HAP-1 (cell line): ENCODE data around the gene KIAA0232.

Experiments used
- DNase-seq, 2 experiments: peaks; one replicate each; pipeline ENCODE4 v3.0.0-alpha.2; 2016 to 2020; ENCODE audit warnings: low spot score in 2 of 2
- H3K27me3 ChIP-seq: fragments of 250-450 bp; sonication (Bioruptor Pico); 2 replicates; pipeline ENCODE4 v1.5.1; 2020; ENCODE audit warnings: low read depth, mild to moderate bottlenecking, moderate library complexity
- H3K36me3 ChIP-seq: fragments of 250-450 bp; sonication (Bioruptor Pico); replicated peaks from 2 replicates; pipeline ENCODE4 v1.5.1; 2020; ENCODE audit warnings: mild to moderate bottlenecking
- H3K4me1 ChIP-seq: fragments of 250-450 bp; sonication (Bioruptor Pico); 2 replicates; pipeline ENCODE4 v1.5.1; 2020; ENCODE audit warnings: mild to moderate bottlenecking
- H3K4me3 ChIP-seq: fragments of 250-450 bp; sonication (Bioruptor Pico); 2 replicates; pipeline ENCODE4 v1.5.1; 2020; ENCODE audit warnings: mild to moderate bottlenecking, moderate library complexity
- H3K9me3 ChIP-seq: fragments of 250-450 bp; sonication (Bioruptor Pico); 2 replicates; pipeline ENCODE4 v1.5.1; 2020; ENCODE audit warnings: mild to moderate bottlenecking, moderate library complexity
- in situ Hi-C: fragments of 300-500 bp; cut with MboI; formaldehyde crosslinking; loops from 3 replicates; pipeline ENCODE4 v1.14.3; 2020; ENCODE audit warnings: low sequenced_read_pairs, inconsistent platforms, mixed read lengths

The KIAA0232 gene

GRCh38 chr4:6848717-6849305, 66.3 kb downstream of the KIAA0232 start:
- H3K4me1 ChIP-seq = peaks cover 14% of the 10 kb centered on the region
- DNase-seq = no peak
- no peaks in the 10 kb centered on the region for H3K27me3 ChIP-seq
- in situ Hi-C loops = no loop called here
- no peak overlapping the region for H3K4me3 ChIP-seq
- peaks cover 17% of the 10 kb centered on the region for H3K36me3 ChIP-seq
- no peaks in the 10 kb centered on the region for H3K9me3 ChIP-seq

GRCh38 chr4:6849691-6850090, 67.2 kb downstream of the KIAA0232 start:
- Histone ChIP-seq H3K27me3 (no peaks in the 10 kb centered on the region), H3K4me3 (no peak overlapping the region), H3K4me1 (peaks cover 14% of the 10 kb centered on the region), H3K9me3 (no peaks in the 10 kb centered on the region), H3K36me3 (peaks cover 17% of the 10 kb centered on the region)
- in situ Hi-C loops = no loop called here
- DNase-seq = no peak

GRCh38 chr4:6851431-6851830, 68.9 kb downstream of the KIAA0232 start:
- H3K4me3 ChIP-seq = no peak overlapping the region
- no peaks in the 10 kb centered on the region for H3K27me3 ChIP-seq
- in situ Hi-C loops = no loop called here
- no peak for DNase-seq
- peaks cover 15% of the 10 kb centered on the region for H3K36me3 ChIP-seq
- peaks cover 23% of the 10 kb centered on the region for H3K4me1 ChIP-seq
- no peaks in the 10 kb centered on the region for H3K9me3 ChIP-seq

GRCh38 chr4:6851962-6852361, 69.4 kb downstream of the KIAA0232 start:
- H3K4me3 ChIP-seq = no peak overlapping the region
- in situ Hi-C loops = no loop called here
- peaks cover 18% of the 10 kb centered on the region for H3K36me3 ChIP-seq
- no peak for DNase-seq
- H3K4me1 ChIP-seq = peaks cover 23% of the 10 kb centered on the region
- H3K27me3 ChIP-seq = no peaks in the 10 kb centered on the region
- H3K9me3 ChIP-seq = no peaks in the 10 kb centered on the region

- Histone ChIP-seq H3K36me3 (peaks cover 18% of the 10 kb centered on the region), H3K4me1 (peaks cover 18% of the 10 kb centered on the region), H3K4me3 (no peak overlapping the region), H3K27me3 (no peaks in the 10 kb centered on the region), H3K9me3 (no peaks in the 10 kb centered on the region)
- DNase-seq = no peak
- in situ Hi-C loops = no loop called here
Observed at GRCh38 chr4:6852582-6852981, 70.1 kb downstream of the KIAA0232 start.

GRCh38 chr4:6854098-6854744, 71.7 kb downstream of the KIAA0232 start:
- Histone ChIP-seq H3K4me3 (no peak overlapping the region), H3K27me3 (no peaks in the 10 kb centered on the region), H3K36me3 (peaks cover 16% of the 10 kb centered on the region), H3K4me1 (peaks cover 9% of the 10 kb centered on the region), H3K9me3 (no peaks in the 10 kb centered on the region)
- in situ Hi-C loops = no loop called here
- no peak for DNase-seq

GRCh38 chr4:6855692-6856297, 73.3 kb downstream of the KIAA0232 start:
- H3K27me3 ChIP-seq = no peaks in the 10 kb centered on the region
- H3K4me1 ChIP-seq = peaks cover 9% of the 10 kb centered on the region
- no peaks in the 10 kb centered on the region for H3K9me3 ChIP-seq
- in situ Hi-C loops = no loop called here
- H3K4me3 ChIP-seq = no peak overlapping the region
- H3K36me3 ChIP-seq = peaks cover 24% of the 10 kb centered on the region
- DNase-seq = no peak

GRCh38 chr4:6856391-6856790, 73.9 kb downstream of the KIAA0232 start:
- no peak overlapping the region for H3K4me3 ChIP-seq
- in situ Hi-C loops = no loop called here
- H3K4me1 ChIP-seq = peaks cover 9% of the 10 kb centered on the region
- no peaks in the 10 kb centered on the region for H3K27me3 ChIP-seq
- H3K36me3 ChIP-seq = peaks cover 30% of the 10 kb centered on the region
- no peak for DNase-seq
- H3K9me3 ChIP-seq = no peaks in the 10 kb centered on the region

GRCh38 chr4:6857009-6857882, 74.7 kb downstream of the KIAA0232 start:
- H3K4me1 ChIP-seq = peaks cover 9% of the 10 kb centered on the region
- H3K27me3 ChIP-seq = no peaks in the 10 kb centered on the region
- in situ Hi-C loops = no loop called here
- H3K9me3 ChIP-seq = no peaks in the 10 kb centered on the region
- no peak overlapping the region for H3K4me3 ChIP-seq
- DNase-seq = no peak
- peaks cover 35% of the 10 kb centered on the region for H3K36me3 ChIP-seq

- peaks cover 45% of the 10 kb centered on the region for H3K36me3 ChIP-seq
Observed at GRCh38 chr4:6858997-6859396, 76.5 kb downstream of the KIAA0232 start.

GRCh38 chr4:6859543-6859942, 77.0 kb downstream of the KIAA0232 start:
- no peaks in the 10 kb centered on the region for H3K27me3 ChIP-seq
- in situ Hi-C loops = no loop called here
- DNase-seq = no peak
- no peaks in the 10 kb centered on the region for H3K9me3 ChIP-seq
- H3K36me3 ChIP-seq = peaks cover 45% of the 10 kb centered on the region
- H3K4me3 ChIP-seq = no peak overlapping the region
- H3K4me1 ChIP-seq = peaks cover 9% of the 10 kb centered on the region

More at GRCh38 chr4:6858997-6859396, 76.5 kb downstream of the KIAA0232 start:
- DNase-seq = no peak
- in situ Hi-C loops = no loop called here
- peaks cover 9% of the 10 kb centered on the region for H3K4me1 ChIP-seq
- H3K4me3 ChIP-seq = no peak overlapping the region
- H3K9me3 ChIP-seq = no peaks in the 10 kb centered on the region
- H3K27me3 ChIP-seq = no peaks in the 10 kb centered on the region

GRCh38 chr4:6868386-6868785, 85.9 kb downstream of the KIAA0232 start:
- no peak overlapping the region for H3K4me3 ChIP-seq
- H3K27me3 ChIP-seq = no peaks in the 10 kb centered on the region
- no peaks in the 10 kb centered on the region; the same call in 1 of the 2 replicates for H3K9me3 ChIP-seq
- peaks cover 23% of the 10 kb centered on the region for H3K36me3 ChIP-seq
- H3K4me1 ChIP-seq = no peaks in the 10 kb centered on the region
- no peak for DNase-seq
- in situ Hi-C loops = no loop called here

GRCh38 chr4:6869944-6870343, 87.4 kb downstream of the KIAA0232 start:
- Histone ChIP-seq H3K36me3 (peaks cover 35% of the 10 kb centered on the region), H3K4me1 (no peaks in the 10 kb centered on the region), H3K27me3 (no peaks in the 10 kb centered on the region), H3K9me3 (no peaks in the 10 kb centered on the region; the same call in 1 of the 2 replicates), H3K4me3 (no peak overlapping the region)
- no peak for DNase-seq
- in situ Hi-C loops = no loop called here
